ENCODE results near the gene LRP3. TPM values are rescaled to one million over a fixed set of nuclear protein-coding genes. Genes with fewer than 3 reads are reported as not detected.

LRP3 gene
- total and polyA plus RNA-seq, 2 of the 13 experiments (the other 11 are each of a cell fraction or from before 2014, with no cell fraction given) = 17.6 to 51.6 TPM

GRCh38 chr19:33238481-33239149 lies 44.5 kb downstream of the LRP3 start:
- ChIA-PET POLR2A (interaction anchor here (1.3 kb wide), 1 partner anchor 61 kb away, joined by 5 read pairs; no protein-coding TSS in a partner anchor), CTCF (ENCODE audit: low intra/inter-chr PET ratio, low total read pairs) (no interaction called here)
- Histone ChIP-seq H3K4me1 (ENCODE audit: insufficient read depth, low read length) (peaks cover 59% of the 10 kb centered on the region), H3K79me2 (ENCODE audit: insufficient read depth, low read length) (no peaks in the 10 kb centered on the region), H3K36me3 (replicated peaks in 1 of 2; ENCODE audit: control insufficient read depth in 1 of 2, insufficient read depth in 2 of 2, low read length in 2 of 2) (no peaks in the 10 kb centered on the region), H3K9ac (ENCODE audit: insufficient read depth, low read depth, low read length) (no peak overlapping the region), H4K20me1 (ENCODE audit: insufficient read depth, low read length) (no peaks in the 10 kb centered on the region), H3K27me3 (ENCODE audit: control insufficient read depth in 1 of 2, insufficient read depth in 2 of 2, low read length in 2 of 2) (peaks cover 0 to 6% of the 10 kb centered on the region in 2 experiments; a peak in 1 of 5 replicates), H2AFZ (ENCODE audit: low read length) (no peak overlapping the region), H3K4me3 (replicated peaks in 1 of 3; ENCODE audit: insufficient read depth in 1 of 3, low read depth in 2 of 3, low read length in 3 of 3) (no peak overlapping the region), H3K4me2 (ENCODE audit: low read depth, low read length) (no peak overlapping the region), H3K27ac (ENCODE audit: extremely low read length, insufficient read depth, low read length) (no peak overlapping the region), H3K9me3 (ENCODE audit: low read length) (no peaks in the 10 kb centered on the region)
- intact Hi-C loops (cut with micrococcal nuclease; ENCODE audit: unreplicated experiment) (no loop called here), in situ Hi-C loops (cut with HindIII; ENCODE audit: extremely low pct_ligation_motif_present, low pct_unique_long_range_greater_than_20kb) (loop anchor here (5.0 kb wide), 3 partner anchors 64 to 534 kb away; partner anchors contain the start of gene CEBPA)
- no peak for TF ChIP-seq AGO2 (optimal IDR thresholded peaks at IDR 0.05; ENCODE audit: low read depth, low read length)
- no peak for TF ChIP-seq HCFC1 (IDR thresholded peaks at IDR 0.05; ENCODE audit: low read depth, low read length)
- TF ChIP-seq ZNF235 (CRISPR knock-in tag; IDR thresholded peaks at IDR 0.05; ENCODE audit: borderline replicate concordance) = no peak
- DNase-seq (ENCODE audit: low spot score) (no peak), FAIRE-seq (no peak), ATAC-seq (no peak)
- WGBS (ENCODE audit: low lambda C conversion rate) = 74% methylated on average over 5 of the region's 10 CpGs
- BruUV-seq (replicated peaks) = no TSS peak

GRCh38 chr19:33239223-33239975 lies 45.3 kb downstream of the LRP3 start:
- WGBS (ENCODE audit: low lambda C conversion rate) = 65% methylated on average over 10 of the region's 10 CpGs
- Histone ChIP-seq H3K9me3 (ENCODE audit: low read length) (no peaks in the 10 kb centered on the region), H3K79me2 (ENCODE audit: insufficient read depth, low read length) (no peaks in the 10 kb centered on the region), H3K27me3 (ENCODE audit: control insufficient read depth in 1 of 2, insufficient read depth in 2 of 2, low read length in 2 of 2) (peaks cover 0 to 6% of the 10 kb centered on the region in 2 experiments; a peak in 1 of 5 replicates), H2AFZ (ENCODE audit: low read length) (no peak overlapping the region), H3K4me3 (replicated peaks in 1 of 3; ENCODE audit: insufficient read depth in 1 of 3, low read depth in 2 of 3, low read length in 3 of 3) (no peak overlapping the region), H3K9ac (ENCODE audit: insufficient read depth, low read depth, low read length) (no peak overlapping the region), H3K4me2 (ENCODE audit: low read depth, low read length) (no peak overlapping the region), H4K20me1 (ENCODE audit: insufficient read depth, low read length) (no peaks in the 10 kb centered on the region), H3K36me3 (replicated peaks in 1 of 2; ENCODE audit: control insufficient read depth in 1 of 2, insufficient read depth in 2 of 2, low read length in 2 of 2) (no peaks in the 10 kb centered on the region), H3K27ac (ENCODE audit: extremely low read length, insufficient read depth, low read length) (no peak overlapping the region), H3K4me1 (ENCODE audit: insufficient read depth, low read length) (peaks cover 59% of the 10 kb centered on the region)
- ATAC-seq = no peak
- no peak for DNase-seq (ENCODE audit: low spot score)
- in situ Hi-C loops (cut with HindIII; ENCODE audit: extremely low pct_ligation_motif_present, low pct_unique_long_range_greater_than_20kb) (loop anchor here (5.0 kb wide), 3 partner anchors 63 to 533 kb away; partner anchors contain the start of gene CEBPA), intact Hi-C loops (cut with micrococcal nuclease; ENCODE audit: unreplicated experiment) (no loop called here)
- ChIA-PET POLR2A (interaction anchor here (1.6 kb wide), 1 partner anchor 64 kb away, joined by 8 read pairs; no protein-coding TSS in a partner anchor), CTCF (ENCODE audit: low intra/inter-chr PET ratio, low total read pairs) (no interaction called here)
- no peak for FAIRE-seq
- BruUV-seq (replicated peaks) = no TSS peak
- TF ChIP-seq NKX3-1 (CRISPR knock-in tag; IDR thresholded peaks at IDR 0.05) (no peak), FOSL2 (CRISPR knock-in tag; IDR thresholded peaks at IDR 0.05) (no peak), ZNF496 (CRISPR knock-in tag; IDR thresholded peaks at IDR 0.05; ENCODE audit: insufficient replicate concordance) (no peak), HOXD1 (CRISPR knock-in tag; IDR thresholded peaks at IDR 0.05) (no peak), ATF7-NPFF (CRISPR knock-in tag; IDR thresholded peaks at IDR 0.05; ENCODE audit: low read depth) (no peak), STAT5B (CRISPR knock-in tag; IDR thresholded peaks at IDR 0.05) (no peak), NFRKB (IDR thresholded peaks at IDR 0.05) (no peak)
- TF ChIP-seq, protein P1, sequence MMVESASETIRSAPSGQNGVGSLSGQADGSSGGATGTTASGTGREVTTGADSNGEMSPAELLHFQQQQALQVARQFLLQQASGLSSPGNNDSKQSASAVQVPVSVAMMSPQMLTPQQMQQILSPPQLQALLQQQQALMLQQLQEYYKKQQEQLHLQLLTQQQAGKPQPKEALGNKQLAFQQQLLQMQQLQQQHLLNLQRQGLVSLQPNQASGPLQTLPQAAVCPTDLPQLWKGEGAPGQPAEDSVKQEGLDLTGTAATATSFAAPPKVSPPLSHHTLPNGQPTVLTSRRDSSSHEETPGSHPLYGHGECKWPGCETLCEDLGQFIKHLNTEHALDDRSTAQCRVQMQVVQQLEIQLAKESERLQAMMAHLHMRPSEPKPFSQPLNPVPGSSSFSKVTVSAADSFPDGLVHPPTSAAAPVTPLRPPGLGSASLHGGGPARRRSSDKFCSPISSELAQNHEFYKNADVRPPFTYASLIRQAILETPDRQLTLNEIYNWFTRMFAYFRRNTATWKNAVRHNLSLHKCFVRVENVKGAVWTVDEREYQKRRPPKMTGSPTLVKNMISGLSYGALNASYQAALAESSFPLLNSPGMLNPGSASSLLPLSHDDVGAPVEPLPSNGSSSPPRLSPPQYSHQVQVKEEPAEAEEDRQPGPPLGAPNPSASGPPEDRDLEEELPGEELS (CRISPR knock-in tag; IDR thresholded peaks at IDR 0.05) = no peak
